GM21723 (cell line): Measurements from ENCODE around the gene DNAJC4.

Experiments used
- ATAC-seq: cut with Tn5 transposase; IDR thresholded peaks from one replicate; pipeline ENCODE4 v1.9.1; 2021; ENCODE audit warnings: mild to moderate bottlenecking, moderate library complexity; ENCODE audit not compliant: unreplicated experiment

DNAJC4 gene

DNA sequence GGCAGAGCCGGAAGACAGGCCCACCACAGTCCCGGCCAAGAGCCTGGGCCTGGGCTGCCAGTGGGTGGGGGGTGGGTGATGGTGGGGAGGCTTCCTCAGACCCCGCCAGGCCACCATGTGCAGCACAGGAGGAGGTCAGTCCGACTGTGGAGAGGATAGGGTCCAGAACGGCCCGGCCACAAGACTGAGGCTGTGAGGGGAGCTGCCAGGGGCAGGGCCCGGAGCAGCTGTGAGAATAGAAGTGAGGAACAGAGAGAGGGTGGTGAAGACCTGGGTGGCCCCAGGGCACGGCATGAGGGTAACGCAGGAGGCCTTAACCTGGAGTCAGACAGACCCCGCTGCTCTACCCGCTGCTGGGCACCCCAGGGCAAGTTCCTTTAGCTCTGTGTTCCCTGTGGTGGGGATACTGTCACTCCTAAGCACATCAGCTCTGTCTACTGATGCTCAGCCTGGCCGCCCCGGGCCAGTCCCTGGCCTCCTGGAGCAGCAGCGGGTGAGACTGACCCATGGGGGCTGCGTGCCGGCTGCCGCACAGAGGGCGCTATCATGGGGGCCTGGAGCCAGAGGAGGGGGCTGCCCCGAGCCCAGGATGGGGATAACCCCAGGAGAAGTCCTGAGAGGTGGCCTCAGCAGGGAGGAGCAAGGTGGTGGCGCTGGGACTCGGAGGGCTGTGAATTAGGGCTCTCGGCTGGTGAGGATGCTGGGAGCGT is 22.1 kb upstream of the DNAJC4 start:
- ATAC-seq, result no peak

DNA sequence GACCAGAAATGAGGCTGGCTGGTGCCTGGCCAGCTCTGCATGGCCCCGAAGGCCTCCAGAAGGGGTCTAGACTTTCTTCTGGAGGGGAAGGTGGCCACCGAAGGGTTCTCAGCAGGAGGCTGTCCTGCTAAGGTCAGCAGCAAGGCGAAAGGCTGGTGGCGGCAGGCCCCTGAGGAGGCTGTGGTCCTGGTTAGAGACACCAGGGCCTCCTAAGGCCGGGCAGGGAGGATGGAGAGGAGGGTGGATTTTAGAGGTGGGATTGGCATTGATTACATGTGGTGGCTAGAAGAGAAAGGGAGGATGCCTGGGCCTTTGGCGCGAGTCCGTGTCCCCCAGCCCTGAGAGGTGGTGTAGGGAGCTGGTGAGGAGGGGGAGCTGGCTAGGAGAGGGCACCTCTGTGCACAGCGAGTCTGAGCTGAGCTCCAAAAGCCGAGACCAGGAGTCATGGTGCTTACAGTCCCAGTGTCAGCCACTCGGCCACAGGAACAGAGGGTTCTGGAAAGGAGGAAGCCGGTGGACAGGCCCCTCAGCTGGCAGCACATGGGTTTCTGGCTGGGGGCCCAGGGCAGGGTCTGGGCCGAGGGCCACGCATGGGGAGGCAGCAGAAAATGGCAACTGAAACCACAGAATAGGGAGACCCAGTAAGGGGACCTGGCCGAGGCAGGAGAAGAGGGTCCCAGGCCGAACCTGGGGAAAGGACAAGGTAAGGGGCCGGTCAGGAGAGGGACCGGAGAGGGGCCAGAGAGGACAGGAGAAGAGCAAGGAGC is 21.4 kb upstream of the DNAJC4 start:
- ATAC-seq, result no peak

DNA sequence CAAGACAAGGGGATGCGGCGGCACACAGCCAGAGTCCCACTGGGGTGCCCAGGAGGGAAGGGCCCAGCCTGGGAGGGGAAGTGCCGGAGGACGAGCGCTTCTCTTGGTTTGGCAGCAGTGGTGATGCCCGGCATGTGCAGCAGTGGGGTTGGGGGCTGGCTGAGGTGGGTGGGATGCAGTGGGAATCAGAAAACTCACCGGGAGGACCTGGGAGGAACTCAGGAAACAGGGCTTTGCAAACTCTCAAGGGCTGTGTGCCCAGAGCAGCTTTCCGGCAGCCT is 20.8 kb upstream of the DNAJC4 start:
- no peak for ATAC-seq

DNA sequence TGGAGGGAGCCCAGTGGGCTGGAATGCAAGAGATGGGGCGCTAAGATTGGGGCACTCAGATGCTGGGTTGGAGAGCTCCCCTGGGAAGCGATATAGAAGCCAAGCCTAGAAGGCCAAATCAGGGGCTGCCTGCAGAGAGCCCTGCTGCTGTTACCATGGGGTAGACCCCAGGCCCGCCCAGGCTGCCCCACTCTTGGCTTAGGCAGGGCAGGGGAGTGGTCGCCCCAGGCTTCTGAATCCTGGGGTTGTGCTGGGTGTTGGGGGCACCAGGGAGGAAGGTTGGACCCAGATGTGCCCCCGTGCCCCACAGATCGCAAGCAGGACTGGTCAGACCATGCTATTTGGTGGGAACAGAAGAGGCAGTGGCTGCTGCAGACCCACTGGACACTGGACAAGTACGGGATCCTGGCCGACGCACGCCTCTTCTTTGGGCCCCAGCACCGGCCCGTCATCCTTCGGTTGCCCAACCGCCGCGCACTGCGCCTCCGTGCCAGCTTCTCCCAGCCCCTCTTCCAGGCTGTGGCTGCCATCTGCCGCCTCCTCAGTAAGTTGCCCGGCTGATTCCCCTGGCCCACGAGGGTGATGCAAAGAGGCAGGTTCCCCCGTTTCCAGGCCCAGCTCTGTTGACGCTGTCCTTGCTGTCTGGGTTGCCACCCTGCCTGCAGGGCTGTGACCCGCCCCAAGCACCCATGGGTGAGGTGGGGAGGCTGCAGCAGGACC is 19.9 kb upstream of the DNAJC4 start:
- ATAC-seq, result no peak

DNA sequence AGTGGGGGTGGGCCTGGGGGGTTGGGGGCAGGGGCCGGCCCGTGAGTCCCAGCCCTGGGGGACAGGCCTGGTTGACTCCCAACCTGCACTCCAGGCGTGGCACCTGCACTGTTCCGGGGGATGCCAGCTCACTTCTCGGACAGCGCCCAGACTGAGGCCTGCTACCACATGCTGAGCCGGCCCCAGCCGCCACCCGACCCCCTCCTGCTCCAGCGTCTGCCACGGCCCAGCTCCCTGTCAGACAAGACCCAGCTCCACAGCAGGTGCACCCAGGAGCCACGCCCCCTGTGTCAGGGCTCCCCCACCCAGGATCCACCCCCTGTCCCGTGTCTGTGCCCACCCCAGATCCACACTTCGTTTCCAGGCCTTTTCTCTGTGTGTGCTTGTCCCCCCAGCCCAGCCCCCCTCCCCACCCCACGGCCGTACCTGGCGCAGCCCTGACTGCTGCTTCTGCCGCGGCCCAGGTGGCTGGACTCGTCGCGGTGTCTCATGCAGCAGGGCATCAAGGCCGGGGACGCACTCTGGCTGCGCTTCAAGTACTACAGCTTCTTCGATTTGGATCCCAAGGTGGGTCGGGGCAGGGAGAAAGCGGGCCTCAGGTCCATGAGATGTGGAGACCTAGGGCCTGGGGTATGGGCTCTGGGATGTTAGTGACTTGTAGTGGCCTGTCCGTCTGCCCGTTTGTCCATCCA is 19.0 kb upstream of the DNAJC4 start:
- no peak for ATAC-seq

DNA sequence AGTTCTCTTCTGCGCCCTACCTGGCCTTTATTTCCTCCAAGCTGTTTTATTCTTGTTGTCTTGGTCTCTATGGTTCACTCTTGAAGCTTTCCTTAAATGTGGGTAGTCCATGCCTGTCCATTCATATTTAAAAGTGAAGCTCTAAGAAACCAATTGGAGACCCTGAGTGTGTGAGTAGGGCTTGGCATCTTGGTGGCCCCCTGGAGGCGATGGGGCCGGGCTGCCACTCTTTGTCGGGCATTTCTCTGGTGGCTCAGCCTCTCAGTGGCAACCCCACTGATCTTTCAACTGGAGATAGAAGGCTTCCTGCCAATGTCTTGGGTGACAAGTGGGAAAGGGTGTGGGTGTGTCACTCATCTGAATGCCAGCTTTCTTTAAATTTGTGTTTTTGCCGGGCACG is 13.5 kb upstream of the DNAJC4 start:
- no peak for ATAC-seq

DNA sequence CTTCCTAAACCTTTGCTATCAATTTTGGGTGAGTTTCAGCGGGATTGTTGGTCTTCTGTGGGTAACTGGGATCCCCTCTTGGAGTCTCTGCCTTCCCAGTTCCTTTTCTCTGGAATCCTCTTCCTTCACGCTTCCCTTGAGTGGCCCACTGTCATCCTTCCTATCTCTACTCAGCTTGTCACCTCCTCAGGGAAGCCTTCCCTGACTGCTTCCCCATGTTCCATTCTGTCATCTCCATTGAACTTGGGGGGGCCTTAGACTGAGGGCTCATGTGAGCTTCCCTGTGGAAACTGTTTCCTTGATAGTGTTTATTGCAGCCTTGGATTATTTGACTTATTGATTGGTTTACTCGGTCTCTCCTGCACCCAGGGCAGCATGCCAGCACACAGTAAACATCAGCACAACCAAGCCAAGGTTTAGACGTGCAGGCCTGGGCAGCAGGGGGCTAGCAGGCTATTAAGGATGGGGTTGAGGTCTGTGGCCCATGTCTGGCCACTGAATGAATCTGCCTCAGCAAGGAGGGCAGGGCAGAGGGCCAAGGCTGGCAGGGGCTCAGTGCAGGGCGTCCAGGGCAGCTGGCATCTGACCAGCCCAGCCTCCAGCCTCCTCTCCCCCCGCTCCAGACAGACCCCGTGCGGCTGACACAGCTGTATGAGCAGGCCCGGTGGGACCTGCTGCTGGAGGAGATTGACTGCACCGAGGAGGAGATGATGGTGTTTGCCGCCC is 11.6 kb upstream of the DNAJC4 start:
- ATAC-seq, result no peak

DNA sequence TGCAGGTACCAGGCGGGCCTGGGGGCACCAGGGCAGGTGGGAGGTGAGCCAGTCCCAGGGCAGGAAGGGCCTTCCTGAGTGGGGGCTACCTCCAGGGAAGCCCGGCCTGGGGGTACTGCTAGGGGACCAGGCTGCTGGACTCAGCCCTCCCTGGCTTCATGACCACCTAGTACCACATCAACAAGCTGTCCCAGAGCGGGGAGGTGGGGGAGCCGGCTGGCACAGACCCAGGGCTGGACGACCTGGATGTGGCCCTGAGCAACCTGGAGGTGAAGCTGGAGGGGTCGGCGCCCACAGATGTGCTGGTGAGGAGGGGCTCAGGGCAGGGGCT is 11.0 kb upstream of the DNAJC4 start:
- no peak for ATAC-seq

DNA sequence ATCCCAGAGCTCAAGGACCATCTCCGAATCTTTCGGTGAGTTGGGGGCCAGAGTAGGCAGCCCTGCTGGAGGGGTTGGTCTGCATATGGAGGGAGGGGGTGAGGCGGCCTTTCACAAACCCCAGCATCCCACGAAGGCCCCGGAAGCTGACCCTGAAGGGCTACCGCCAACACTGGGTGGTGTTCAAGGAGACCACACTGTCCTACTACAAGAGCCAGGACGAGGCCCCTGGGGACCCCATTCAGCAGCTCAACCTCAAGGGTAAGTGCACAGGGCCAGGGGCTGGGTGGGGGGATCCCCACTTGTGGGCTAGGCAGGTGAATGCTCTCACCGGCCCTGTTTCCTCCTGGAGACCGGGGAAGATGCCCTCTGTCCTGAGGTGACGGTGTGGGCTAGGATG is 10.6 kb upstream of the DNAJC4 start:
- ATAC-seq, result no peak

DNA sequence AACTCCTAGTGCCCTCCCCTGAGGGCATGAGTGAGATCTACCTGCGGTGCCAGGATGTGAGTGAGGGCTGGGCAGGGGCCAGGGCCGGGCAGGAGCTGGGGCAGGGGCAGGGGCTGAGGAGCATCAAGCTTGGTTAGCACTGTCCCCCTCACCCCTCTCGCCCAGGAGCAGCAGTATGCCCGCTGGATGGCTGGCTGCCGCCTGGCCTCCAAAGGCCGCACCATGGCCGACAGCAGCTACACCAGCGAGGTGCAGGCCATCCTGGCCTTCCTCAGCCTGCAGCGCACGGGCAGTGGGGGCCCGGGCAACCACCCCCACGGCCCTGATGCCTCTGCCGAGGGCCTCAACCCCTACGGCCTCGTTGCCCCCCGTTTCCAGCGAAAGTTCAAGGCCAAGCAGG is 10.1 kb upstream of the DNAJC4 start:
- ATAC-seq, result no peak

DNA sequence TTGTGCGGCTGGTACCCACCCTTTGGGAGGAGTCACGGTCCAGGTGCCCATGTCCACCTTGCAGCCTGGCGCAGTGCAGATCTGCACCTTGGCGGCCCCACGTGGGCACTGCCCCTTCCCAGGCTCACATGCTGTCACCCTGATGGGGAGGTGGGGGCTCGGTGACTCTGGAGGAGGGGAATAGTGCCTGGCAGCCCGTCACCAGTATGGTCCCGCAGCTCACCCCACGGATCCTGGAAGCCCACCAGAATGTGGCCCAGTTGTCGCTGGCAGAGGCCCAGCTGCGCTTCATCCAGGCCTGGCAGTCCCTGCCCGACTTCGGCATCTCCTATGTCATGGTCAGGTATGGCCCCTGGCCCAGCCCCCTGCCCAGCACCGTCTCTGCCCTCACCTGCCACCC is 9.6 kb upstream of the DNAJC4 start:
- ATAC-seq, result no peak

DNA sequence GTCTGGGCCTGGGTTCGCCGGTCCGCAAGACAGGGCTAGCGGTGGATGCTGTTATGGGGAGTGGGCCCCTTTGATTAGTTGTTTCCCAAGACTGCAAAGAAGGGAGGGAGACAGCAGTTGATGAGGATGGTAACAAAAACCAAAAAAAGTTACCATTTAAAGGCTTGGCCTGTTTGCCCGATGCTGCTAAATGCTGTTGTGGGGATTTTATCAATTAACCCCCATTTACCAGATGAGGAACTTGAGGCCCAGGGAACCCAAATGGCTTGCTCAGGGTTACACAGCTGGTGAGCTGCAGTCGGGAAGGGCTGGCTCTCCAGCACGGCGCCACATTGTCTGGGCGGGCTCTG is 7.7 kb upstream of the DNAJC4 start:
- no peak for ATAC-seq

DNA sequence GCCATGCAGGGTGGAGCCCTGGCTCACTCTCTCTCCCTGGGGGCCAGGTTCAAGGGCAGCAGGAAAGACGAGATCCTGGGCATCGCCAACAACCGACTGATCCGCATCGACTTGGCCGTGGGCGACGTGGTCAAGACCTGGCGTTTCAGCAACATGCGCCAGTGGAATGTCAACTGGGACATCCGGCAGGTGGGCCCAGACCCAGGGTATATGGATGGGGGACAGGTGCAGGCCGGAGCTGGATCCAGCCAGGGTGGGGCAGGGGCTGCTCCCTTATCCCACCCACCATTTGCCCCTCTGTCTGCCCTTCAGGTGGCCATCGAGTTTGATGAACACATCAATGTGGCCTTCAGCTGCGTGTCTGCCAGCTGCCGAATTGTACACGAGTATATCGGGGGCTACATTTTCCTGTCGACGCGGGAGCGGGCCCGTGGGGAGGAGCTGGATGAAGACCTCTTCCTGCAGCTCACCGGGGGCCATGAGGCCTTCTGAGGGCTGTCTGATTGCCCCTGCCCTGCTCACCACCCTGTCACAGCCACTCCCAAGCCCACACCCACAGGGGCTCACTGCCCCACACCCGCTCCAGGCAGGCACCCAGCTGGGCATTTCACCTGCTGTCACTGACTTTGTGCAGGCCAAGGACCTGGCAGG is 7.2 kb upstream of the DNAJC4 start:
- ATAC-seq, result no peak

DNA sequence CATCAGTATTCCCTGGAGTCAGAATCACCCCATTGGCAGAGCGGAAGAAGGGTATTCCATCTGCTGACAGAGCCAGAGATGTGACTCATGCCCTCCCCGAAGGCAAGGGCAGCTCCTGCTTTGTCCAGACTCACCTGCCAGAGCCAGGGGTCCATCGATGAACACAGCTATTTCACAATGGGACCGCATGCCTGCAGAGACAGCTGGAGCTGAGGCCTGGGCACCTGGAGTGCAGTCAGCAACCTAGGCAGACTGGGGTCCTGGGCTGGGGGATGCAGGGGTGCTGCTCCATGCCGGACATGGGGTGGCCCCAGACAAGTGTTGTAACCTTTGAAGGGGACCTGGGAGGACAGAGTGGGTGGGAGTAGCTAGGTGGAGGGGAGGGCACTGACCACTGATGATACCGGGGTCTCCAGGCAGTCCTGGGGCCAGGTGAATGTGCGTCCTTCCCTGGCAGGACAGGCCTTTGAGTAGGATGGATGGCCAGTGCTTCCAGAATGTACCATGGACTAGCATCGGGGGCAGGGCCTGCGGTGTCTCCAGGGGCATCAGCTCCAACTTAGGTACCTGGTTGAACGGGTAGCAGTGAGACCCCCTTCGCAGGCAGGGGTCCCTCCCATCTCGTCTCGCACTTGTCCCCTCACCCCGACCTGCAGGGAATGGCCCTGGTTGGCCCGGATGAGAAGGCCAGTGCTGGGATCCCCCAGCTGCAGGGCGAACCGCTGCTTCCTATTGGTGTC is 6.0 kb upstream of the DNAJC4 start:
- ATAC-seq, result no peak

DNA sequence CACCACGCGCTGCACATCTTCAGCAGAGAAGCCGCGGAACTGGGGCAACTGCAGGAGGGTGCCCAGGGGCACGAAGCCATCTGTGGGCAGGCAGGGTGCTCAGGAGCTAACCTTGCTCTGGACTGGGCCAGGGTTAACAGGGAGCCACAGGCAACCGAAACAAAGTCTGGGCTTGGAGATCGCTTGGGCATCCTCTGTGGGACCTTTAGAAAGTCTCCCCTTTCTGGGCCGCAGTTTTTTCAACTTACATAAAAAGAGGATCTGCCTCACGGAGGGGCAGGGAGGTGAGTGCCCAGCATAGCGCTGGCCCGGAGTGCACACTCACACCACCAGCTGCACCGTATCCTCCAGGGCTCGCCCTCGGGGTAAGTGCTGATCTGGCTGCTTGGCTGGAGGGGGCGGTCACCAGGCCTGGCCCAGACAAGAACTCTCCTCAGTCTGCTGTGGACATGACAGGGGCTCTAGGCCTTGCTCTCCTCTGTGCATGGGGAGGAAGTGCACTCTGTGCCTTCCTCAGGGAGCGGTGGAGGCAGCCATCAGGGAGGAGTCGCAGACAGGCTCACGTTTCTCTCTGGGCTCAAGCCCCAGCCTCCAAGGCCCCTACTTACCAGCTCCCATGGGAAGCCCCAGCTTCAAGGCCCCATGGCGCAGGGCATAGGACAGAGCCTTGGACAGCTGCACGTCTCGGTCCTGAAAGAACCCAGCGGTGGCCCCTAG is 5.3 kb upstream of the DNAJC4 start:
- no peak for ATAC-seq

DNA sequence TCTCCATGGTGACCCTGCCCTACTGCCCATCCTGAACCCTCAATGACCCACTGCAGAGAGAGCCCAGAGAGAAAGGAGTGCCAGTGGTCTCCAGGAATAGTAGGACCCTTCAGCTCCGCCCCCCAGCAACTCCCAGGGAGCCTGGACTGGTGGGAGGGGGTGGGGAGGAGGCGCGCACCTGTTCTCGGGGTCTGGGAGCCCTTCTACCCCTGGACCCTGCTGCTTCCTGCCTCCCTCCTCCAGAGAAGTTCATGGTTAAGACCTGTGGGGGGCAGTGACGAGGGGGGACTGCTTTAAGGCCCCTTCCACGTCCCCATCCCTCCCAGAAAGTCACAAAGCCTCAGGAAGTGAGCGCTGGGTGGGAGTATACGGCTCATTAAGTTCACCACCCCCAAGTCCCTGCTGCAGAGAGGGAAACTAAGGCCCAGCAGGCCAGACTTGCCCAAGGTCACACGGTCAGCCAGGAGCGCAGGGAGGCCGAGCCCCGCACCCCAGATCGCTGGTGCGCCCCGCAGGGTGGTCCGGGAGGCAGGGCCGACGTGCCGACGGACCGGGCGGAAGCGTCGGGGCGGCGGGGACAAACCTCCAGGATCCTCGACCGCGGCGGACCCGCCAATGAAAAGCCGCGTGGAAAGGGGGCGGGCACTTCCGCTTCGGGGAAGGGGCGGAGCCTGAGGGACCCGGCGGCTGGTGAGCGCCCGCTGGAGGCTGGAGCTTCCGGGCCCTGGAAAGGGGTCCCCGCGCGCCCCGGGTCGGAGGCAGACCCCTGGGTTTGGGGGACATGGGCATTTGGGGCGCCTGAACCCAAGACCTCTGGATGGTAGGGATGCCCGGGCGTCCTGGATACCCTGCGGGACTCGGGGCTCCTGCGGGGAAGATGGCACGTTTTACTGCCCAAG is 4.5 kb upstream of the DNAJC4 start, which contains the start of the genes NUDT22 and TRPT1:
TSS of gene NUDT22 (plus strand) at position 667 of the 899 bp plus-strand sequence. CDS start 379 bp downstream, outside the sequence.
TSS of gene TRPT1 (minus strand) at position 579 of the 899 bp plus-strand sequence. CDS start at position 253, 326 bp downstream.
- ATAC-seq, result peak; percentile 41

DNA sequence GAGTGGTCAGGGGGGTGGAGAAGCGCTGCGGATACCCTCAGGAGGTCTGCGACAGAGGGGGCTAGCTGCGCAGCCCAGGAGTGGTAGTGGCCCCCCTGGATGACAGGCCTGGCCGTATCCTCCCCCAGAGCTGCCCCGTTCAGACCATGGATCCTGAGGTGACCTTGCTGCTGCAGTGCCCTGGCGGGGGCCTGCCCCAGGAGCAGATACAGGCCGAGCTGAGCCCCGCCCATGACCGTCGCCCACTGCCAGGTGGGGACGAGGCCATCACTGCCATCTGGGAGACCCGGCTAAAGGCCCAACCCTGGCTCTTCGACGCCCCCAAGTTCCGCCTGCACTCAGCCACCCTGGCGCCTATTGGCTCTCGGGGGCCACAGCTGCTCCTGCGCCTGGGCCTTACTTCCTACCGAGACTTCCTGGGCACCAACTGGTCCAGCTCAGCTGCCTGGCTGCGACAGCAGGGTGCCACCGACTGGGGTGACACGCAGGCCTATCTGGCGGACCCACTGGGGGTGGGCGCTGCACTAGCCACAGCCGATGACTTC is 3.8 kb upstream of the DNAJC4 start:
- ATAC-seq, result peak; percentile 36
